ENCODE data around the gene CD72.
"Not testable (repeated sequence)": the region's sequence is repeated elsewhere in the genome, so short reads cannot be mapped to it uniquely, and the experiment has no call there.

Gene CD72

DNA sequence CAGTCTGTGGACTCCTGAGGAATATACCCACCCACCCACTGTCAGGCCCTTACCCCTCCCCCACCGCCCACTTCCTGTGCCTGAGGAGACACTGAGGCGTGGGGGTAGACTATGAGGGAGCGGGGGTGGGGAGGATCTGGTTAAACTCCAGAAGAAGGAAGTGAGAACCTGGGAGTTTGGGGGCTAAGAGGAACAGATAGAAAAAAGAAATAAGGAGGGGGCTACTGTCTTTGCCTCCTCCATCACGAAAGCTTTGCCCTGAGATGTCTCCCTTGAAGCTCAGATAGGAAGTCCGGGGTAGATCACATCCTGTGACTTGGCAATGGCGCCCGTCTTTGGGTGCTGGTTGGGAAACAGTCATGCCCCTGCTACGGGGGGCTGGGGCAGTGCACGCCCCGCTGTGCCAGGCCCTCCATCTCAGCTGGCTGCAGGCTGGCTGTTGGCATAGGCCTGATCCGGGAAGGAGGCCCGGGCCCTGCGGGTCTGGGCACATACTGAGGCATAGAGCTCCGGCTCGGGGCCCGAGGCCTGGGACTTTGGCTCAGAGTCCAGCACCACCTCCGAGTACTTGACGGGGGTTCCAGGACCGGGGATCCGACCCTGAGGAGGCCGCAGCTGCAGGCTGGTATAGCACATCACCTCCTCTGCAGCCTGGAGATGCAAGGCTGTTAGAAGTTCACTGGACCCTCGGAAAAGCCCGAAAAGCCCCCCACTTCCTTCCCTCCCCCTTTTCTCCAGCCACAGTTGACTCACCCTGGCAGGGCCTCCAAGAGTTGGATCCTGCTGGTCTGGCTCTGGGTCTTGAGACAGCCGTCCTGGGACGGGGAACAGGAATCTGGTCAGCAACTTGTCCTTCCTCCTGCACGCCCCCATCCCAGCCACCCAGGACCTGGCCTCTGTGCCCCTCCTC, 31.5 kb upstream of the CD72 start:
- DNase-seq (ENCODE audit: low read depth): peak; percentile 43

GRCh38 chr9:35646533-35647265, 28.5 kb upstream of the CD72 start:
- peak; percentile 83 for DNase-seq (ENCODE audit: low read depth)

- no peak for DNase-seq (ENCODE audit: low read depth)
These were observed 27.9 kb upstream of the CD72 start for GRCh38 chr9:35646153-35646532.

DNA sequence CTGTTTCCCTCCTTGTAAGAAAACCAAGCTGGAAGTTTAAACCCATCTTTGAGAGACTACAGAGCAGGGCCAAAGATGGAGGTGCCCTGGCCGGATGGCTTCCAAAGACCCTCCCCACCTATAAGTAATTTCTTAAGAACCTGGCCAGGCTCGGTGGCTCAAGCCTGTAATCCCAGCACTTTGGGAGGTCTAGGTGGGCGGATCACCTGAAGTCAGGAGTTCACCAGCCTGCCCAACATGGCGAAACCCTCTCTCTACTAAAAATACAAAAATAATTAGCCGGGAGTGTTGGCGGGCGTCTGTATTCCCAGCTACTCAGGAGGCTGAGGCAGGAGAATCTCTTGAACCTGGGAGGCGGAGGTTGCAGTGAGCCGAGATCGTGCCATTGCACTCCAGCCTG, 27.5 kb upstream of the CD72 start:
- DNase-seq (ENCODE audit: low read depth): not testable (repeated sequence)

DNA sequence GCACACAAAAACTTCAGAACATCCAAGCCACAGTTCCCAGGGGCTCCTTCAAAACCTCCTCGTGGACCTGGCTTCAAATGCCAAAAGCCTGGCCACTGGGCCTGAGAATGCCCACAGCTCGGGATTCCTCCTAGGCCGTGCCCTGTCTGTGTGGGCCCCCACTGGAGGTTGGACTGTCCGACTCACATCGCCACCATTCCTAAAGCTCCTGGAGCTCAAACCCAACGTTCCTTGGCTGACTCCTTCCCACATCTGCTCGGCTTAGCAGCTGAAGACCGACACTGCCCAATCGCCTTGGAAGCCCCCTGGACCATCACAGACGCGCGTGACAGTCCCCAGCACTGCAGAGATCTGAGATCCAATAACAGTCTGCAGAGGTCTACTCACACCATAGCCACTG, 24.8 kb upstream of the CD72 start:
- no peak for DNase-seq (ENCODE audit: low read depth)

DNA sequence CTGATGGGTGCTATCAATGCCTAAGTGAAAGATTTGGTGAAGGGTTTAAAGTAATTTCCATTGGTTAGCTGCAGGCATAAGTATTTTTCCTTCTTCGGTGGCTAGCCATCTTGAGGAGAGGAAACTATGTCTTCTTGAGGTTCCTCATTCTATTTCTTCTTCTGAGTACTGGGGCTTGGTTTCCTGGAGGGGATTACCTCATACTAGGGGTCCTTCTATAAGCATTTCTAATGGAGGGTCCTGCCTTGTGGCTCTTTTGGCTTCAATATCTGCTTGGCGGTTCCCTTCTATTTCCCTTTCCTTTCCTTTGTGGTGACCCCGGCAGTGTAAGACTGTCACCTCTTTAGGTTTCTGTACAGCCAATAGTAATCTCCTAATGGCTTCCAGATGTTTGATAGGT, 23.3 kb upstream of the CD72 start:
- not testable (repeated sequence) for DNase-seq (ENCODE audit: low read depth)

GRCh38 chr9:35640431-35640830, 22.2 kb upstream of the CD72 start:
- DNase-seq (ENCODE audit: low read depth): not testable (repeated sequence)

DNA sequence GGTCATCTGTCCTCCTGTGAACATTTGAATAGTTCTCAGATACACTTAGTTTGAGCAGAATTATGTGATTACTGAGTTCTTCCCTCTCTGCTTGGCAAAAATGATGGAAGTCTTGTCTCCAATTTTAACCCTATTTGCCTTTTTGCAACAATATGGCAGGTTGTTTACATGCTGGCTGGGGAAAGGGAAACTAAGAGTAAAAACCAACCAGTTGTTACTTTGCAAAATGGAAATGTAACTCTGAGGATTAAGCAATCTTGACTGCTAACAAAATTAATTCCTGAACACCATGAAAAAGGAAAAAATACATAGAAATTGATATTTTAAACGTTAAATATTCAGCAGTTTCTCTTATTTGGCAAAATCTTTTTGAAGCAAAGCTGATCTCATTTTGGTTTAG, 21.4 kb upstream of the CD72 start:
- no peak for DNase-seq (ENCODE audit: low read depth)

DNA sequence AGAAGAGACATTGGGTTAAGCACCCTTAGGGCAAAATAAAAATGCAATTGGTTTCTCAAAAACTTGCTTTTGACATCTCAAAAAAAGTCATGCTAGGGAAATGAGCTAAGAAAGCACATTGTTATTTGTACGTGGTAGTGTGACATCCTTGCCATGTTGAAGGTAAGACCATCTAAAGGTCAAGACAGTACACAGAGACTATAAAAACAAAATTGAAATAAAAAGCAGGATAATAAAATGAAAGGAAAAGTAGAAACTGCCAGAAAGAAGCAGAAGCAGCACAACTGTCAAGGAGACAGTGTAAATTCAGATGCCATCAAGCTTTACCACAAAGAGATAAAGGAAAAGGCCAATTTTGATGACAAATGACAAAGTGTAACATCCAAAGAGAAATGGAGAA, 21.0 kb upstream of the CD72 start:
- not testable (repeated sequence) for DNase-seq (ENCODE audit: low read depth)

DNA sequence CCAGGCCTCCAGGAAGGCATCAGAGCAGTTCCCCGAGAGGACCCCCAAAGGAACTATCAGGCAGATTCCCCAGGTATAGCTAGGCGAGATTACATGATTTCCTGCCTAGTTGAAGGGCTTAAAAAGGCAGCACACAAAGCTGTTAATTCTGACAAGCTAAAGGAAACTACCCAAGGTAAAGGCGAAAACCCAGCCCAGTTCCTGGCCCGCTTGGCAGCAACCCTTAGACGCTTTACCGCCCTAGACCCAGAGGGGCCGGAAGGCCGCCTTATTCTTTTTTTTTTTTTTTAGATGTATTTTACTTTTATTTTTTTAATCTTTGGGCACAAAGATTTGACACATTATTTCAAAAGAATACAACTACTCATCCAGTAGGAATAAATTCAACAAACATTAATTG, 20.5 kb upstream of the CD72 start:
- DNase-seq (ENCODE audit: low read depth): not testable (repeated sequence)

DNA sequence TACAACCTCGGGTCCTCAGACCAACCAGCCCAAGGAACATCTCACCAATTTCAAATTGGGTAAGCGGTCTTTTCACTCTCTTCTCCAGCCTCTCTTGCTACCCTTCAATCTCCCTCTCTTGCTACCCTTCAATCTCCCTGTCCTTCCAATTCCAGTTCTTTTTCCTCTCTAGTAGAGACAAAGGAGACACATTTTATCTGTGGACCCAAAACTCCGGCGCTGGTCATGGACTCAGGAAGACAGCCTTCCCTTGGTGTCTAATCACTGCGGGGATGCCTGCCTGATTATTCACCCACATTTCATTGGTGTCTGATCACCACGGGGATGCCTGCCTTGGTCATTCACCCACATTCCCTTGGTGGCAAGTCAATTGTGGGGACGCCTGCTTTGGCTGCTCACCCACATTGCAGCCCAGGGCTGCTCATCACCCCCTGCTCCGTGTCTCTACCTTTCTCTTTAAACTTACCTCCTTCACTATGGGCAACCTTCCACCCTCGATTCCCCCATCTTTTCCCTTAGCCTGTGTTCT, 19.3 kb upstream of the CD72 start:
- DNase-seq (ENCODE audit: low read depth): not testable (repeated sequence)

DNA sequence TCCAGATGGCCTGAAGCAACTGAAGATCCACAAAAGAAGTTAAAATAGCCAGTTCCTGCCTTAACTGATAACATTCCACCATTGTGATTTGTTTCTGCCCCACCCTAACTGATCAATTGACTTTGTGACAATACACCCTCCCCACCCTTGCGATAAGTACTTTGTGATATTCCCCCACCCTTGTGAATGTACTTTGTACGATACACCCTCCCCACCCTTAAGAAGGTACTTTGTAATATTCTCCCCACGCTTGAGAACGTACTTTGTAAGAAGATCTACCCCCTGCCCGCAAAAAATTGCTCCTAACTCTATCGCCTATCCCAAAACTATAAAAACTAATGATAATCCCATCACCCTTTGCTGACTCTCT, 18.6 kb upstream of the CD72 start:
- DNase-seq (ENCODE audit: low read depth): not testable (repeated sequence)

- DNase-seq (ENCODE audit: low read depth): no peak
These were observed 18.1 kb upstream of the CD72 start for GRCh38 chr9:35636135-35636876.

DNA sequence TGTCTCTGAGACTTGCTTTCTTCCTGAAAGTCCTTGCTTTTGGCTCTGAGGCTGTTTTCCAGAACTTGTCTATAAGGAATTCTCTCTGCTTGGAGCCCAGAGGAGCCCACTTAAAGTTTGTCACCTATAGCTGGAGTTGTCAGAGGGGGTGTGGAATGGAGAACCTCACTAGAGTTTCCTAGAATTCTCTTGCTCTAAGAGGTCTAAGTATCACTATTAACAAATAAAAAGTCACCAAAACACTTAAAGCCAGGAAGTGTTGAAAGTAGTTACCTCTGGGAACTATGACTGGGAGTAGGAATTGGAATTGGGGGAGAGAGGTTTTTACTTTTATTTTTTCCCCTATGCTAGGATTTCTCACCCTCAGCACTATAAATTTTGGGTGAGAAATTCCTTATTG, 17.5 kb upstream of the CD72 start:
- no peak for DNase-seq (ENCODE audit: low read depth)

DNA sequence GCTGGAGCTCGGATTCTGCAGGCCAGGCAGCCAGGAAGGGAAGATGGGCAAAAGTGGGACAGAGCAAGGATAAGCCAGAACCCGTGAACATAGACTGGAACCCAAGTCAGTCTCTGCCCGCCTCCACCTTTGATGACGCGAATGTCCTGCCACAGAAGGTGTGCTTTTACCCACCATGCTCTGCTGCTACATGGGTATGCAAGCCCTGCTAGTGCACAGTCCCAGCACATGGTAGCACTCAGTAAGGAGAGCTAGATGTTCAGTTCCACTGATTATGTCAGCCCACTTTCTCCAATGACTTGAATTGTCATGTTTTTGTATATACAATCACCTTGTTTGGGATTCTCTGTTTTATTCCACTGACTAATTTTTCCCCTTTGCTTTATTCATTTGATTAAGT, 11.4 kb upstream of the CD72 start:
- no peak for DNase-seq (ENCODE audit: low read depth)

- DNase-seq (ENCODE audit: low read depth): no peak
These were observed 10.3 kb upstream of the CD72 start for GRCh38 chr9:35628389-35628991.

GRCh38 chr9:35627575-35627974, 9.4 kb upstream of the CD72 start:
- DNase-seq (ENCODE audit: low read depth): no peak

- DNase-seq (ENCODE audit: low read depth): no peak
These were observed 1.6 kb upstream of the CD72 start for GRCh38 chr9:35619800-35620158.

DNA sequence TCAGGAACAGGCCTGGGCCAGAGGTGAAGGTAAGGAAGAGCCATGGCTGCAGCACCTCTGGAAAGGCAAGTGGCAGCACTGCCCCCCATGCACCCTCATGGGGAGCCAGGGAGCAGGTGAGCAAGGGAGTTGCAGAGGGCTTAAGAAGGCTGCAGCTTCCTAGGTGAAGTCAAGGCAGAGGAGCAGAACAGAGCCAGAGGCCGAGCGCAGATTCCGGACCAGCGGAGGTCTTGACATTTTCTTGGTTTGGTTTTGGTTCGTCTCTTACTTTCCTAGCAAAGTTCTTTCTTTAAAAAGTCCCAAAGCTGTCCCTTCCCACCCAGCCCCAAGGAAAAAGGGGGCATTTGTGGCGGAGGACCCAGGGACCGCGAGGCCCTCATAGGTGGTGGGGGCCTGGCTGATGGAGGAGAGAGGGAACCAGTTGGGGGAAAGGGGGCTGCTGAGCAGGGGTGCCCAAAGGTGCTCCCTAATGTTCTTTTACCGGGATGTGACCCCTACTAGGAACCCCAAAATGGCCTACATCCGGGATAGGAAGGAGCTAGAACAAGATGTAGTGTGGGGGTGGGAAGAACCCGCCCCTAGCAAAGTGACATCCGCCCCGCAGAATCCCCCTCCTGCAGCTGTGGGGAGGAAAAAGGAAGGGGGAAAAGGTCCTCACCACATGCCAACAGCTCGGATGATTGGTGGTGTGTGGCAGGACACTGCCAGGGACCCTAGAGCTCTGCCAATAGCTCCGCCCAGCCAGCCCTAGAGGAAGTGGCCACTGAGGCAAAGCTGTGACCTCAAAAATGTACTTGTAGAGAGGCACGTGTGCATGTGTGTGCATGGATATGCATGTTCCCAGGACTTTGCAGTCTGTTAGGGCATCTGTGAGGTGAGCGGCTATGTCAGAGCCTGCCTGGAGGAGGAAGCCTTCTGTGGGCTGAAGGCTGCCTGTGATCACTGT, 914 bp upstream of the CD72 start:
- no peak for DNase-seq (ENCODE audit: low read depth)

DNA sequence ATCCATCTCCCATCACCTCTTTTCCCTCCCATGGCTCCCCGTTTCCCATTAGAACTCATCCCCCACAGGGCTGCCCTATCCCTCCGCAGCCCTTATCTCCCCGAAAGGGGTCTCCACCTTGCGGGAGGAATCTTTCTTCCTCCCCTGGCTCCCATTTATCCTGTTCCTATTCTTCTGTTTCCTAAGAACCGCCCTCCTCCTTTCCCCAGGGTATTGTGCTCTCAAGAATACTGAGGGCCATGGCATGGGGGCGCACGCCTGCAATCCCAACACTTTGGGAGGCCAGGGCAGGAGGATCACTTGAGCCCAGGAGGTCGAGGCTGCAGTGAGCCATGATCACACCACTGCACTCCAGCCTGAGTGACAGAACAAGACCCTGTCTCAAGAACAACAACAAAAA, 665 bp downstream of the CD72 start:
- DNase-seq (ENCODE audit: low read depth): no peak

Data from stimulated activated CD4-positive, alpha-beta T cell treated with anti-CD3 and anti-CD28 coated beads, Interleukin-2, amount 100 ng/mL, for 4 hours (primary cell).